Neural progenitor cell (in vitro differentiated cells): ENCODE measurements around the gene ASTN2. TPM values are rescaled to one million over a fixed set of nuclear protein-coding genes. Genes with fewer than 3 reads are reported as not detected.

Experiments
- DNase-seq: peaks from one replicate; pipeline ENCODE4 v3.0.0-alpha.2; 2016; ENCODE audit warnings: low spot score
- H2AFZ ChIP-seq: fragments of 200-600 bp; sonication (generic); replicated peaks from 2 replicates; pipeline ENCODE4 v1.6.1; 2016; ENCODE audit warnings: antibody characterized with exemption
- H3F3A ChIP-seq: fragments of 200-600 bp; sonication (generic); 2 replicates; pipeline ENCODE4 v1.6.1; 2016; ENCODE audit warnings: antibody characterized with exemption, low read depth
- H3K27ac ChIP-seq: fragments of 200-600 bp; sonication (generic); 2 replicates; pipeline ENCODE4 v1.5.1; 2016; ENCODE audit warnings: mild to moderate bottlenecking
- H3K27me3 ChIP-seq: fragments of 200-600 bp; sonication (generic); 2 replicates; pipeline ENCODE4 v1.6.1; 2016; ENCODE audit warnings: mild to moderate bottlenecking, moderate library complexity
- H3K36me3 ChIP-seq: fragments of 200-600 bp; sonication (generic); 2 replicates; pipeline ENCODE4 v1.5.1; 2016
- H3K4me1 ChIP-seq: fragments of 200-600 bp; sonication (generic); 2 replicates; pipeline ENCODE4 v1.6.1; 2016; ENCODE audit warnings: mixed run types
- H3K4me2 ChIP-seq: fragments of 200-600 bp; sonication (generic); 2 replicates; pipeline ENCODE4 v1.6.1; 2016
- H3K4me3 ChIP-seq: fragments of 200-600 bp; sonication (generic); 2 replicates; pipeline ENCODE4 v1.5.1; 2016
- H3K79me2 ChIP-seq: fragments of 200-600 bp; sonication (generic); 2 replicates; pipeline ENCODE4 v1.6.1; 2016; ENCODE audit warnings: low read depth
- H3K9ac ChIP-seq: fragments of 200-600 bp; sonication (generic); 2 replicates; pipeline ENCODE4 v1.6.1; 2016
- H3K9me3 ChIP-seq: fragments of 200-600 bp; sonication (generic); 2 replicates; pipeline ENCODE4 v1.5.1; 2016; ENCODE audit warnings: low read depth
- H4K20me1 ChIP-seq: fragments of 200-600 bp; sonication (generic); 2 replicates; pipeline ENCODE4 v1.6.1; 2016; ENCODE audit warnings: low read depth
- H3K27ac Mint-ChIP-seq: 3 replicates; pipeline ENCODE4 v1.8.0; 2021; ENCODE audit warnings: mixed read lengths
- H3K27me3 Mint-ChIP-seq: 2 replicates; pipeline ENCODE4 v1.8.0; 2022; ENCODE audit warnings: low read depth, mild to moderate bottlenecking, inconsistent platforms, moderate library complexity, mixed read lengths; ENCODE audit not compliant: insufficient read depth
- H3K36me3 Mint-ChIP-seq: 3 replicates; pipeline ENCODE4 v1.8.0; 2021; ENCODE audit warnings: mixed read lengths
- H3K4me1 Mint-ChIP-seq: 3 replicates; pipeline ENCODE4 v1.8.0; 2021; ENCODE audit warnings: mixed read lengths
- H3K4me3 Mint-ChIP-seq: 3 replicates; pipeline ENCODE4 v1.8.0; 2021; ENCODE audit warnings: mild to moderate bottlenecking, moderate library complexity, mixed read lengths
- H3K9me3 Mint-ChIP-seq: 3 replicates; pipeline ENCODE4 v1.8.0; 2020; ENCODE audit warnings: mixed read lengths
- CTCF ChIP-seq: fragments of 200-600 bp; sonication (generic); IDR thresholded peaks from 2 replicates; pipeline ENCODE4 v1.5.1; 2017; ENCODE audit warnings: antibody characterized with exemption, mild to moderate bottlenecking
- EZH2 ChIP-seq: fragments of 200-600 bp; sonication (generic); IDR thresholded peaks from 2 replicates; pipeline ENCODE4 v1.6.1; 2017; ENCODE audit warnings: antibody characterized with exemption, mild to moderate bottlenecking, moderate library complexity
- EZH2phosphoT487 ChIP-seq: fragments of 200-600 bp; sonication (generic); IDR thresholded peaks from 2 replicates; pipeline ENCODE4 v1.6.1; 2017; ENCODE audit warnings: antibody characterized with exemption
- total RNA-seq: library from RNA; depleted of rRNA; stranded (reverse); fragments of >200 nt; gene quantifications from 2 replicates; pipeline ENCODE4 v1.2.3, GENCODE V29; 2015; ENCODE audit warnings: low replicate concordance

Gene ASTN2
- total RNA-seq, 1 donor from 2014 or later, result 8.0 TPM

GRCh38 chr9:116928884-116929283, 486.0 kb downstream of the ASTN2 start:
- no peak overlapping the region for H3K27ac Mint-ChIP-seq

GRCh38 chr9:116928289-116928688, 486.6 kb downstream of the ASTN2 start:
- Histone ChIP-seq H3K4me1 (peaks cover 26% of the 10 kb centered on the region), H2AFZ (no peak overlapping the region), H3K27me3 (no peaks in the 10 kb centered on the region), H3K79me2 (no peaks in the 10 kb centered on the region), H3K27ac (no peak overlapping the region), H3K9ac (no peak overlapping the region), H3K4me2 (no peak overlapping the region), H3K4me3 (no peak overlapping the region), H3K36me3 (no peaks in the 10 kb centered on the region), H3K9me3 (no peaks in the 10 kb centered on the region), H4K20me1 (no peaks in the 10 kb centered on the region), H3F3A (no peaks in the 10 kb centered on the region)
- no peaks in the 10 kb centered on the region for H3K9me3 Mint-ChIP-seq
- H3K4me3 Mint-ChIP-seq, result no peak overlapping the region
- no peaks in the 10 kb centered on the region for H3K36me3 Mint-ChIP-seq
- peaks cover 23% of the 10 kb centered on the region for H3K4me1 Mint-ChIP-seq
- no peaks in the 10 kb centered on the region for H3K27me3 Mint-ChIP-seq
- no peak for DNase-seq
- H3K27ac Mint-ChIP-seq, result no peak overlapping the region
- no peak for TF ChIP-seq EZH2phosphoT487
- no peak for TF ChIP-seq CTCF
- no peak for TF ChIP-seq EZH2

More at GRCh38 chr9:116928884-116929283, 486.0 kb downstream of the ASTN2 start:
- no peaks in the 10 kb centered on the region for H3K9me3 Mint-ChIP-seq
- Histone ChIP-seq H2AFZ (no peak overlapping the region), H3K9ac (no peak overlapping the region), H3K4me2 (peak overlapping the region; percentile 33), H4K20me1 (no peaks in the 10 kb centered on the region), H3K36me3 (no peaks in the 10 kb centered on the region), H3K27ac (no peak overlapping the region), H3K27me3 (no peaks in the 10 kb centered on the region), H3K4me1 (peaks cover 26% of the 10 kb centered on the region), H3K79me2 (no peaks in the 10 kb centered on the region), H3K9me3 (no peaks in the 10 kb centered on the region), H3K4me3 (no peak overlapping the region), H3F3A (no peaks in the 10 kb centered on the region)
- H3K4me3 Mint-ChIP-seq, result no peak overlapping the region
- TF ChIP-seq CTCF, result no peak
- TF ChIP-seq EZH2, result no peak
- TF ChIP-seq EZH2phosphoT487, result no peak
- H3K36me3 Mint-ChIP-seq, result no peaks in the 10 kb centered on the region
- H3K4me1 Mint-ChIP-seq, result peaks cover 23% of the 10 kb centered on the region
- DNase-seq, result peak; percentile 38
- H3K27me3 Mint-ChIP-seq, result no peaks in the 10 kb centered on the region

GRCh38 chr9:116927726-116928125, 487.1 kb downstream of the ASTN2 start:
- Histone ChIP-seq H3K4me2 (no peak overlapping the region), H3K27ac (no peak overlapping the region), H3K9me3 (no peaks in the 10 kb centered on the region), H2AFZ (no peak overlapping the region), H3K36me3 (no peaks in the 10 kb centered on the region), H3K9ac (no peak overlapping the region), H3K79me2 (no peaks in the 10 kb centered on the region), H3K4me1 (peaks cover 26% of the 10 kb centered on the region), H3F3A (no peaks in the 10 kb centered on the region), H3K27me3 (no peaks in the 10 kb centered on the region), H4K20me1 (no peaks in the 10 kb centered on the region), H3K4me3 (no peak overlapping the region)
- Mint-ChIP-seq H3K4me3 (no peak overlapping the region), H3K36me3 (no peaks in the 10 kb centered on the region), H3K4me1 (peaks cover 23% of the 10 kb centered on the region), H3K27me3 (no peaks in the 10 kb centered on the region), H3K9me3 (no peaks in the 10 kb centered on the region), H3K27ac (peak overlapping the region; percentile 33)
- no peak for DNase-seq
- no peak for TF ChIP-seq EZH2phosphoT487
- TF ChIP-seq CTCF, result no peak
- no peak for TF ChIP-seq EZH2
